ACHN (cell line): Measurements from ENCODE around the gene TGFA.

Source experiments
- DNase-seq: peaks from one replicate; pipeline ENCODE4 v3.0.0-alpha.2; 2015
- in situ Hi-C: cut with HindIII; loops from 2 replicates; pipeline ENCODE4 v1.10.0; 2017; ENCODE audit warnings: low sequenced_read_pairs, low pct_ligation_motif_present, low pct_unique_long_range_greater_than_20kb

The TGFA gene

DNA sequence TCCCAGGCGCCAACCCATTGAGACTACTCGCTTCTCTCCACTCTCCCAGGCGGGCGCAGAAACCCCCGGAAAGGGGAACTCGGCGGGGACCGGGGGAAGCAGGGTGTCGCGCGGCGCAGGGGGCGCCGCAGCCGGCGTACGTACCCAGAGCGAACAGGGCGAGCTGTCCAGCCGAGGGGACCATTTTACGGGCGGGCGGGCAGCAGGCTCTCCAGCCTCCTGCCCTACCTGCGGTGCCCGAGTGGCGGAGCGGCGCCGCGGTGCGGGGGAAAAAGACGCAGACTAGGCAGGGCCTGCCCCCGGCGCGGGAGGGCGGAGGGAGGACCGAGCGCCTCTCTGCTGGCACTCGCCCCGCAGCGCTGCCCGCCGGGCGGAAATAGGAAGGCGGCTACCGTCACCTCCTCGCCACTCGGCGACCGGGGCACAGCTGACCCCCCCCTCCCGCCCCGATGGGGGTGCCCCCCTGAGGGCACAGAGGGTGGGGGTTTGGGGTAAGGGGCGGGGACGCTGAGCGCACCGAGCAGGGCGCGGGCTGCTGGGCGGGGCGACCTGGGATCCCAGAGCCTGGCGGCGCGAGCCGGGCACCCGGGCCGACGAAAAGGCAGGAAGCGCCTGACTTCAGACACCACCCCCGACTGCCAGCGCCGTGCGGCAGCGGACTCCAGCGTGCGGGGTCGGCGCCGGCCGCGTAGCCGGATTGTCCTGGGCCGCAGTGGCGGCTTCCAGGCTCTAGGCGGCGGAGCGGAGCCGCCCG is at the start of gene TGFA:
TSS of gene TGFA (minus strand) at position 243 of the 754 bp plus-strand sequence. CDS start at position 184, 59 bp downstream.
- peak; percentile 96 for DNase-seq
- in situ Hi-C loops, result no loop called here

- in situ Hi-C loops, result no loop called here
- peak; percentile 14 for DNase-seq
Observed at GRCh38 chr2:70603066-70603465, 49.4 kb upstream of the TGFA start.

DNA sequence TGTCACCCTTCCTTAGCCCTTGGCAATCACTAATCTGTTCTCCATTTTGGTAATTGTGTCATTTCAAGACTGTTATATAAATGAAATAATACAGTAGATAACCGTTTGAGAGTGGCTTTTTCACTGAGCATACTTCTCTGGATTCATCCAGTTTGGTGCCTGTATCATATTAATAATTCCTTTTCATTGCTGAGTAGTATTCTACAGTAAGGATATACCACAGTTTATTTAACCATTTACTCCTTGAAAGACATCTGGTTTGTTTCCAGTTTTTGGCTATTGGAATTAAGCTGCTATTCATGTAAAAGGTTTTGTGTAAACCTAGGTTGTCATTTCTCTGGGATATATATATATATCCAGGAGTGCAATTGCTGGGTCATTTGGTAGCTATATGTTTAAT is 44.6 kb upstream of the TGFA start:
- no peak for DNase-seq
- in situ Hi-C loops, result no loop called here

- DNase-seq, result peak; percentile 83
- in situ Hi-C loops, result no loop called here
Observed at GRCh38 chr2:70596739-70597138, 43.1 kb upstream of the TGFA start.

DNA sequence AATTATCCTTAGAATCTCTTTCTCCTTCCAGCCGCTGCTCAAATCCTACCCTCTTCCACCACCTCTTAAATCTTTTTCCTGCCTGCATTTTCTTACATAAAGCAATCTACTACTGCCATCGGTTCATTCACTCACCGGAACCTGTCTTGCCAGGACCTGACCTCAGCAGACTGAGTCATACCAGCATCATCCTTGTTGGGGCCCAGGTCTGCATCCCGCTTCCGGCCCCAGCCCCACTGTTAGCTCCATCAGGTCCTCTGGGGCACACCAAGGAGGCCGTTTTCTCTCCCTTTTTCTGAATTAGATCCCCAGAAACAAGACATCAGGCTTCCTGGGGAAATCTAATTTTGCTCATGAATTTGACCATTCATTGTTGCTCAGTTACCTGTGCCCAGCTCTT is 42.7 kb upstream of the TGFA start:
- in situ Hi-C loops, result no loop called here
- peak; percentile 77 for DNase-seq

DNA sequence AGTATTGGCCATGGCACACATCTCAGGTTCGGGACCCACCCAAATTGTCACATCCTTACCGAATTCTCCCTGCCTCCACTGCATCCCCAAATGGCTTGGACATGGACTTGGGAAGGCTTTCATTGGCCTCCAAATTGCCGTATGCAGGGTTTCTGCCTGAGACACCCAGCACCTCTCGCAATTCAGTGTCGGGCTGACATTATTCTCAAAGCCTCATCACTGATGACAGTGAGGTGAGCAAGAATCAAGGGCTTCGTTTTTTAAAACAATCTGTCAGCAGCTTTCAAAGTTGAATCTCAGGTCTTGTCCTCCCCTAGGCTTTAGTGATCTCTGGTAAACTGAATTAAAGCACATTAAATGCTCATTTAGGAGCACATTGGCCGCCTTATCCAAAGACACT is 29.5 kb upstream of the TGFA start:
- DNase-seq, result no peak
- in situ Hi-C loops, result no loop called here

GRCh38 chr2:70580352-70580751 is 26.7 kb upstream of the TGFA start:
- DNase-seq, result no peak
- in situ Hi-C loops, result no loop called here

DNA sequence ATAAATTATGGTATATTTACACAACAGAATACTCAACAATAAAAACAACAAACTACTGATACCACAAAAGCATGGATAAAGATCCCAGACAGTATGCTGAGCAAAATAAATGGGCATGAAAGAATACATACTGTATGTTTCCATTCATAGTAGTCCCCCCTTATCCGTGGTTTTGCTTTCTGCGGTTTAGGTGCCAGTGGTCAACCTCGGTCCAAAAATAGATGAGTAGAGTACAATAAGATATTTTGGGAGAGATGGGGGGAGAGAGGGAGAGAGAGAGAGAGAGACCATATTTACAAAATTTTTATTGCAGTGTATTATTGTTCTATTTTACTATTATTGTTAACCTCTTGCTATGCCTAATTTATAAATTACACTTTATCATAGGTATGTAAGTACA is 21.0 kb upstream of the TGFA start:
- in situ Hi-C loops, result no loop called here
- no peak for DNase-seq

DNA sequence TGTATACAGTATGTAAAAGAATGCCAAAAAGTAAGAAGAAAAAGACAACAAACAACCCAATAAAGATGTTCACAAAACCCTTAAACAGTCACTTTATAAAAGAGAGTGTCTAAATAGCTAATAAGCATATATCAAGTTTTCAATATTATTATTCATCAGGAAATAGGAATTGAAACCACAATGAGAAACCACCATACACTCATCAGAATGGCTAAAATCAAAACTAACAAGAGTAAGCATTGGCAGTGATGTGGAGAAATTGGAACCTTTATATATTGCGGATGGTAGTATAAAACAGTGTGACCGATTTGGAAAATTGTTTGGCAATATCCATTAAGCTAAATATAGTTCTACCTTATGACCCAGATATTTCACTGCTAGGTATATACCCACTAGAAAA is 20.5 kb upstream of the TGFA start:
- in situ Hi-C loops, result no loop called here
- DNase-seq, result no peak

DNA sequence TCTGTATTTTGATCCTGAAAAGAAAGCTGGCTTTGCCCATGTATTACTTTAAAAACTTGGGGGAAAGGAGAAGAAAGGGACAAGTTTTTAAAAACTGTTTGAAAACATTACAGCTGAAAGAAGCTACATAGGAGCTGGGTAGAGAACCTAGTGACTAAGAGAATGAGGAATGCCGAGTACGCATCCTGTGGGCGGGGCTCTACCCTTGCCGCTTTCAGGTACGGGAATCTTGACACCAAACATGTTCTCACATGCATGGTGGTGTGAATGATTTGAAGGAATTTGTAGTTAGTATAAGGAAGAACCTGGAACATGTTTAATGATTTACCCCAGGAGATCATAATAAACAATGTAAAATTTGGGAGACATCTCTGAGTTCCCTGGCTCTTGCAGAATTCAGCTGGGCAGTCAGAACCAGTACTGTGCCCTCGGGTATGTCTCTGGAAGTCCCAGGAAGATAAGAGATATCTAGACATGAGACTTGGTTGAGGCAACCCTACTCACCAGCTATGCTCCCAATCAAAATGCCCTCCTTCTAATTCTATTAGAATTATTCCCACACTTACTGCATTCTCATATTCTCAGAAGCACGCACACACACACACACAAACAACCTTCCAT is 16.5 kb upstream of the TGFA start:
- DNase-seq, result peak; percentile 49
- in situ Hi-C loops, result no loop called here

- no peak for DNase-seq
- in situ Hi-C loops, result no loop called here
Observed at GRCh38 chr2:70569559-70569958, 15.9 kb upstream of the TGFA start.

GRCh38 chr2:70566906-70567305 is 13.3 kb upstream of the TGFA start:
- in situ Hi-C loops, result no loop called here
- no peak for DNase-seq

GRCh38 chr2:70566464-70566863 is 12.8 kb upstream of the TGFA start:
- DNase-seq, result no peak
- in situ Hi-C loops, result no loop called here

- in situ Hi-C loops, result no loop called here
- DNase-seq, result no peak
Observed at GRCh38 chr2:70565039-70565731, 11.6 kb upstream of the TGFA start.

GRCh38 chr2:70561893-70562292 is 8.3 kb upstream of the TGFA start:
- in situ Hi-C loops, result no loop called here
- DNase-seq, result peak; percentile 55

DNA sequence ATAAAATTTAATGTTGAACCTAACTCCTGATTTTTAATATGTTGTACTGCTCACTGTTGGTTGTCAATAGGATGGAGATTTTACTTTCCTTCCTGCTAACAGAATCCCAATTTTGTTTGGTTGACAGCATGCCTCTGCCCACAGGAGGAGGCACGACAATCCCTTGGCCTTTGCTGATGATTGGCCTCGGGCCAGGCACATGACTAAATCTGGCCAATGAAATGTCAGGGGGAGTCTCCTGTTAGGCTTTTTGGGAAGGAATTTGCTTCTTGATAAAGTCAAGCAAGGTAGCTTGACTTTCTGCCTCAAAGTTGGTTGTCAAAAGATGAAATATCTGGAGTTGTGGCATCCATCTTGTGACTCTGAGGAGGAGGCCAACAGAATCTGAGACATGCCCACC is 6.8 kb upstream of the TGFA start:
- in situ Hi-C loops, result no loop called here
- no peak for DNase-seq

- in situ Hi-C loops, result no loop called here
- DNase-seq, result no peak
Observed at GRCh38 chr2:70560040-70560439, 6.4 kb upstream of the TGFA start.

DNA sequence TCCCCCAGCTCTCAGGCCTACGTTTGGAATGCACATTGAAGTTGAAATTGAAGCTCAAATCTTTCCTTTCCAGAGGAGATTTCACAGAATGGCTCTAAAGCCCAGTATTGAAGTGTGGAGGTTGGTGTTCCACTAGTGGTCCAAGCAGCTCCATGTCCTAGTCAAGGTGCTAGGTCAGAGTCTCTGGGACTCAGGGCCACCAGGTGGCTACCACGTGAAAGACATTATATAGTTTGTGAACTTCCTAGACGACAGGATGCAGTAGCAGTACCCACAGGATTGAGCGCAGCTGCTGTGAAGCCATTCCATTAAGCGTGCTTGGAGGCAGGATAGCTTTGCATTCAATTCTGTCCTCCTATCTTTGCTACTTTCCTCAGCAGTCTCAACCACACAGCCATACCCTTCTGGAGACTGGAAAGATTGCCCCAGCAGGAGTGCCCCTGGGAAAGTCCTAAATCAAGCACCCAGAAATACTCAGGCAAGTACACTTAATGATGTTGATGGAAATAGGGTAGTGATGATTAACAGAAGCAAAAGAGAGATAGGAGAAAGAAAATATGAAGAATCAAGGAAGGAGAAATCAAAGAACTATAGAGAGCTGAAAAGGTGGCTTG is 4.7 kb upstream of the TGFA start:
- no peak for DNase-seq
- in situ Hi-C loops, result no loop called here

DNA sequence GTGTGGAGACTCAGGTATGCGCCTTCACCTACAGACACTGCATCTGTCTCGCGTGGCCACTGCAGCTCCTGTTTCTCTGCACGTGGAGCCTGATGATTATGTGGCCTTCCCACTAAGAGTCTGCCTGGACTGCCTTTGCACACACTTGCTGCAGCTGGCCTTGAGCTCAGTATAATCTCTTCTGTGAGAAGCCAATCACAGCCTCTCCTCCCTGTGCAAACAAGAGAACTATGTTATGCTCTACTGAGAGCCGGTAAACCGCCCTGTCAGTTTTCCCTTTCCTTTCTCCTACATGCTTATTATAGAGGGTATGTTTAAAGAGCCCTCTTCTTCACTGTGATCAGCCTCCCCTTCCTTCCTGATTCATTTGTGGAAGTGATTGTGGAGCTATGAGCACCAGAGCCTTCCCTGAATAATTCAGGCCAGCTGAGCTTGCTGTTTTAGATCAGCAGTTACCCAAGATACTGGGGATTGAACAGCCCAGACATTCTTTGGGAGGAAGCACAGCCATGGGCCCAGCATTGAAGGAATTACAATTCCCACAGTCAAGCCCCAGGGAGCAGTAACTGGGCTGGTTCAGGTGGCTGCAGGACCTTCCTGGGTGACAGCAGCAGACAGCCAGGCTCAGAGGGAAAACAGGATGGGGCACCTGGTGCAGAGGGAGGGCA is 3.7 kb upstream of the TGFA start:
- DNase-seq, result no peak
- in situ Hi-C loops, result no loop called here
